GM18517 (cell line): ENCODE measurements around the gene KDM3B.
A peak's percentile ranks its signal among the peaks of the same experiment; 100 is the strongest.

Source experiments
- ATAC-seq: cut with Tn5 transposase; IDR thresholded peaks from one replicate; pipeline ENCODE4 v1.9.1; 2021; ENCODE audit warnings: mild to moderate bottlenecking, moderate library complexity; ENCODE audit not compliant: unreplicated experiment

KDM3B gene

GRCh38 chr5:138346889-138347288 is 5.6 kb upstream of the KDM3B start:
- no peak for ATAC-seq

DNA sequence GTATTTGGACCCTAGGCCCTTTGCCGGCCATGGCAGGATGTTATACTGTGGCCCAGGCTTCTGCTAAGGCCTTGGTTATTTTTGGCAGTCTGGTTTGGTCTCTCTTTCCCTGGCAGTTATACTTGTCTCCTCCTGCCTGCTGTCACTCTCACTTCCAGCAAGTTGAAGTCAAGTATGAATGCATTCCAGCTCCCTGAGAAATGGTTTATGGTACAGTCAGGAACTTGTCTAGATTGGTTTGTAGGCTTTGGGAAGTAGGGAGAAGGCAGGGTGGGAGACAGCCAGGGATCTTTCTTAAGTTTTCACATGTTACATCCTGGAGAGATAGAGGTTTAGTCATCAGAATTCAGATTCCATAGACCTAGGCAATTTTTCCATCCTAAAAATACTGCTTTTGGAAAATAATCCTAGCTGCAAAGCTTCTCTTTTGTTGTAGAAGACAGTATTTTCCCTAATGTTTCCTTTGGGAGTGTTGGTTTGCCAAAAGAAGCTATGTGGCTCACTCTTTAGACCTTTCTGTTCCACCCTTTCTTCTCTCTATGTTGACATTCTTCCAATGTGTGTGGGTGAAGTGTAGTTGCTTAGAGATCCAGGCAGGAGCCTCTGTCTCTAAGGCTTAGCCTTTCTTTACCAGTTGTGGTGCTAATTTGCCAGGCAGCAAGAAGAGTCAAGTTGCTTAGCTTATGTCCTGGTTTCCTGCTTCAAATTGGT is 2.5 kb upstream of the KDM3B start:
- ATAC-seq, result no peak

DNA sequence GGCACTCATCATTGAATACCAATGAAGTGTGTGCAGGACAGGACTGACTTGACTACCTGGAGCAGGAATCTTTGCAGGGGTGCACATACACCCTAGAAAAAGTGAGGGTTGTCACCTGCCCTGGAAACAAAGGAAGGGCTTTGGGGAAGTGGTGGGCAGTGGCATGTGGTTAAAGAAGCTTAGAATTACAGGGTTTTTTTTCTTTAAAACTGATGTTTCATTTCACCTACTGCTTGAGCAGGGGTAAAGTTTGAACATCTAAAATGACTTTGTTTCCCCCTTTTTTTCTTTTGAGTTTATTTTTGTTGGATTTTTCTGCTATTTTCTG is 2.0 kb upstream of the KDM3B start:
- ATAC-seq, result no peak

- no peak for ATAC-seq
Measured at GRCh38 chr5:138351056-138351455, 1.4 kb upstream of the KDM3B start.

DNA sequence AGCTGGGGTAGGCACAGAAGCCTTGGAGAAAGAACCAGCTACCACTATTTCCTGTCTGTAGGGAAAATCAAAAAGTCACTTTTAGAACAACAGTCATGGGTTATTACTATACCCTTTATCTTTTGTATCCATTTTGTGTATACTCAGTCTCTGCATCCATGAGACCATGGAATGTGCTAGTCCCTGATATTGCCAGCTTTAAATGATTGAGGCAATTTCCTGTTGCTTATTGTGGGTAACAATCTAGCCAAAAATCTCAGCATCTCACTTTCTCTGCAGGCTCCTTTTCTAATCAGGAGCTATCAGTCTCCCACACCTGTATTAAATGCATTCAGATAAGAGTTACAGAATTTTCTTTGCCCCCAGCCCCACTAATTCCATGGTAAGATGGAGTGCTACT is 968 bp upstream of the KDM3B start:
- ATAC-seq, result no peak

GRCh38 chr5:138352722-138353559 is 456 bp downstream of the KDM3B start:
- ATAC-seq, result peak; percentile 42

DNA sequence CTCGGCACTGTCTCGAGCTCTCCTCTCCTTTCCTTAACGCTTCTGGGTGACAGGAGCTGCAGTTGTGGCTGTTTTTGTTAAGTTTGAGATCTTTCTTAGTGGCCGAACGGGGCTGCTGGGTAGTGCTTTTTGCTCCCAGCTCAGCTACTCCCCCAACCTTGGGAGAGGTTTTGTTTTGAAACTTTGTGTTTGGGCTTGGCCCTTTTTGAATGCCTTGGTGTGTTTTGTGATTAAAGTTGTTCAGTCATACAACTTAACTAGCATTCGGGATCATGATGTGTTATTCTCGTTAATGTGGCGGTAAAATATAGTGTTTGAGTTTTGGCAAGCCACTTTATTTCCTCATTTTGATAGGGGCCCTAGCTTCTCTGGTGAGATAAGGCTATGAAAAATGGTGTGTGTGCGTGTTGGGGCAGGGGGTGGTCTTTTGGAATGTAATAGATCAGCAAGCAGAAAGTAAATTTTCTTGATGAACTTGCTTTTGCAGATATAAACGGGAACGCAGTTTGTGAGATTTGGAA is 1.1 kb downstream of the KDM3B start:
- ATAC-seq, result no peak

DNA sequence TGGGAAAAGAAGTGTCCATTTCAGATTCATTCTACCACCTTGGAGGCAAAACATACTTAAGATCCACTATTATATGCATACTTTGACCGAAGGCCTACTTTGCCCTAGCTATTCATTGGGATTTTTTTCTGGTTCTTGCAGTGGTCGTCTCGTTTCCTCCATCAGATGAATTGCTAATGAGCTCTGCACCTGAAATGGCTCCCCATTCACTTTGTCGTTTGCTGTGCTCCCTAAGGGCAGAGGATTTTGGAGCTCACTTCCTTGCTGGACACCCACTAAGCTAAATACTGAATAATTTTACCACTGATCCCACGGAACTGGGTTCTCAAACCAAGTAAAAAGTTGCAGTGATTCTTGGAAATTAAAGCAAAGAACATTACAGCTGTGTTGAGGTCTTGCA is 1.9 kb downstream of the KDM3B start:
- no peak for ATAC-seq

DNA sequence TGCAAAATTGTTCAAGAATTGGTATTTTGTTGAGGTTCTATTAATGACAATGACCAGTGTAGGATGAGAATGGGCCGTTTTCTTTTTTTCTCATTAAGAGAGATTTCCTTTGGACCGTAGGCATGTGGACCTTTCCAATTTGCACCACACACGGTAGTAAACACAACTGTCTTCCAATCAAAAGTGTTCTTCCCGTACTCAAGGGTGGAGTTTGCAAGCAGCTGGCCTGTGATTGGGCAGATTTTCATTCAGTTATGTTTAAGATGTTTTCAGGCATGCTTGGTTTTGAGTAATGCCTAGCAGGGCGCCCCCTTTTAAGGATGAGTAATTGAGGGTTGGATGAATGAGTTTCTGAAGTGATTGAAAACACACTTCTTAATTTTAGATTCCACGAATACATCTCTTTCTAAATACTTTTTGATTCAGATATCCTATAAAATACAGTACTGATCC is 2.5 kb downstream of the KDM3B start:
- ATAC-seq, result peak; percentile 41

DNA sequence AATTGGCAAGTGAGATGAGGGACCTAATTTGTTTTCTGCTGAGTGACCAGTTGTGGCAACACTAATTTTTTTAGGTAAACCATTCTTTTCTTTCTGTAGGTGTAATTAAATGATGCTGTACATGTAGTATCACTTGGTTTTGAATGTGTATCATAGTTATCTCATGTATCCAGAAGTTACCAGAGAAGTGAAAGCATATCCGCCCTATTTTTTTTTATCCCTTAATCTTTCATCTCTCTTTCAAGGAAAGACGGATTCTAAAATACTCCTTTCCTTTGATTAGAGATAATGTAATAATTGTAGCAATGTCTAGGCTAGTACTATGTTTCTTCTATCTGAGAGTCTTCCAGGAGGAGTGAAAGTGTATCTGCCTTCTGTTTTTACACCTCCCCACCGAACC is 7.1 kb downstream of the KDM3B start:
- ATAC-seq, result no peak

GRCh38 chr5:138360941-138361452 is 8.5 kb downstream of the KDM3B start:
- ATAC-seq, result no peak

GRCh38 chr5:138364576-138364975 is 12.1 kb downstream of the KDM3B start:
- no peak for ATAC-seq

- no peak for ATAC-seq
Measured at GRCh38 chr5:138366632-138367382, 14.3 kb downstream of the KDM3B start.

- ATAC-seq, result no peak
Measured at GRCh38 chr5:138369261-138369660, 16.8 kb downstream of the KDM3B start.

DNA sequence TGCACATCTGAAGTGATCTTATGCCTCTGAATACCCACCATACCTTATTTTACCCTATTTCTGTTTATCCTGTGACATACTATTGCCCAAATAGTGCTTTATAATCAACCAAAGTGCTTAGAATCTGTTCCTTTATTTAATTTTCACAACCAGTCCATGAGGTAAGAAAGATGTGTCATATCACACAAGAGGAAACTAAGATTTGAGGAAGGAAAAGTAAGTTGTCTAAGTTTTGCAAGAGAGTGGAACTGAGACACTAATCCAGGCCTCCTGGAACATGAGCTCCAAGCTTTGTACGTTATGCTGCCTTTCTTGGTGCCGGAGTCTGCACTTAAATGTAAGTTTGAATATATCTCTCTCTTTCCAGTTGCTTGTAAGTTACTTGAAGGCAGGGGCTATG is 17.2 kb downstream of the KDM3B start:
- ATAC-seq, result no peak

DNA sequence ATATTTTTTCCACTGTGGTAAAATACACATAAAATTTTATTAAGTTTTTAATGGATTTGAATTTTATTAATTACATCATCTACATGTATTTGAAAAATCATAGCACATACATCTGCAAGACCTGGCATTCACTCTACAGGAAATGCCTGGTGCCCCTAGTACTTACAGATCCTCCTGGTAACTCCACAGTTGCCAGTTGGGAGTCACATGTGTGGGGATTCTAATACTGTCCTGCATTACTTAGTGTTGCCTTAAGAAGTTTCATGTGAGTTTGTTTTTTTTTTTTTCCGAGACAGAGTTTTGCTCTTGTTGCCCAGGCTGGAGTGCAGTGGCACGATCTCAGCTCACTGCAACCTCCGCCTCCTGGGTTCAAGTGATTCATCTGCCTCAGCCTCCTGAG is 18.1 kb downstream of the KDM3B start:
- ATAC-seq, result no peak

DNA sequence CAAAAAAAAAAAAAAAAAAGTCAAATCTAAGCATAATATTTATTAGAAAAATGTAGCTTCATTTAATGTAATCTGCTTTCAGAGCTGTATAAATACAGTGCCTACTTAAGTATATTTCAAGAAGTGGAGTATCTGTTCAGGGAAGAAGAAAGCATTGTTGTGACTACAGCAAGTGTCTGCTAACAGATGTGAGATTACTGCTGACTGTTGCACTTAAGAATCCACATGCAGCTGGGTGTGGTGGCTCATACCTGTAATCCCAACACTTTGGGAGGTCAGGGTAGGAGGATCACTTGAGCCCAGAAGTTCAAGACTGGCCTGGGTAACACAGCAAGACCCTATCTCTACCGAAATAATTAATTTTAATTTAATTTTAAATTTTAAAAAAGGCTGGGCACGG is 19.0 kb downstream of the KDM3B start:
- no peak for ATAC-seq

GRCh38 chr5:138372225-138372624 is 19.7 kb downstream of the KDM3B start:
- ATAC-seq, result no peak

DNA sequence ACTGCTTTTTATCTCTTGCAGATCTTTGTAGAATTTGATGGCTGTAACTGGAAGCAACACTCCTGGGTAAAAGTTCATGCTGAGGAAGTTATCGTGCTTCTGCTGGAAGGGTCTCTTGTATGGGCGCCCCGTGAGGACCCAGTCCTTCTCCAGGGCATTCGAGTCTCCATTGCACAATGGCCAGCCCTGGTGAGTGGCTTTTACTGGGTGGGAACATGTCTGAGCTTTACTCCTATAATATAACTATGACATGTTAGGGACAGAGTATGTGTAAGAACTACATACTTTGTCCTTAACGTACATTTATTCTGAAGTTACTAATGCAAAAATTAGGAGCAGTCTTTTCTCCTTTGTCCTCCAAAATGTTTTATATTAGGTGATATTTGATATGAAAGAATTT is 20.2 kb downstream of the KDM3B start:
- no peak for ATAC-seq

GRCh38 chr5:138382347-138382746 is 29.9 kb downstream of the KDM3B start:
- no peak for ATAC-seq

GRCh38 chr5:138385660-138386059 is 33.2 kb downstream of the KDM3B start:
- ATAC-seq, result no peak
